ENCODE measurements around the gene PDAP1. TPM values are rescaled to one million over a fixed set of nuclear protein-coding genes. Genes with fewer than 3 reads are reported as not detected.

Gene PDAP1
- total and polyA plus RNA-seq, 10 of the 15 experiments (the other 5 are each of a cell fraction or from before 2014, with no cell fraction given): 6.6 to 200 (median 87.7) TPM

- no peaks in the 10 kb centered on the region for H3K27me3 ChIP-seq (replicated peaks in 1 of 2; ENCODE audit: control insufficient read depth in 2 of 2, insufficient read depth in 2 of 2, low read length in 1 of 2)
- no peak overlapping the region for H3K4me3 ChIP-seq
- H3K36me3 ChIP-seq (ENCODE audit: control insufficient read depth in 2 of 2, insufficient read depth in 2 of 2, low read length in 1 of 2): peaks cover 12 to 32% of the 10 kb centered on the region in 2 experiments; a peak in 3 of 4 replicates
- 89% methylated on average over 17 of the region's 17 CpGs for WGBS (ENCODE audit: insufficient coverage, insufficient replicate concordance, low lambda C conversion rate, missing lambda C conversion rate)
- in situ Hi-C loops (cut with MboI): no loop called here
- intact Hi-C loops (cut with micrococcal nuclease; ENCODE audit: unreplicated experiment): loop anchor here (1.0 kb wide), 1 partner anchor 22 kb away; no protein-coding TSS in a partner anchor
- ChIA-PET RAD21 (ENCODE audit: unreplicated experiment) (interaction anchor here (0.6 to 2.2 kb wide), 4 partner anchors 21 to 50 kb away, joined by 3 to 7 read pairs (median 4); partner anchors contain the start of genes BUD31 and PDAP1), CTCF (interaction anchor here (0.6 to 4.0 kb wide), 13 partner anchors 13 to 764 kb away, joined by 3 to 31 read pairs (median 3); partner anchors contain the start of genes BUD31 and PDAP1), POLR2A (interaction anchor here (0.6 kb wide), 1 partner anchor 557 kb away, joined by 4 read pairs; no protein-coding TSS in a partner anchor), SMC1A (ENCODE audit: uncharacterized antibody, unreplicated experiment) (interaction anchor here (0.7 to 1.8 kb wide), 3 partner anchors 21 to 43 kb away, joined by 3 to 4 read pairs (median 4); partner anchors contain the start of gene BUD31)
- no peaks in the 10 kb centered on the region for H3K79me2 ChIP-seq (ENCODE audit: control insufficient read depth, insufficient read depth, low read length)
- no TSS peak for BruUV-seq (replicated peaks)
- DNase-seq (ENCODE audit: low read depth, low spot score): no peak
- no peaks in the 10 kb centered on the region for H3K9me3 ChIP-seq (replicated peaks; ENCODE audit: control insufficient read depth, insufficient read depth, low read length)
- no peak for FAIRE-seq
- H3K9ac ChIP-seq (ENCODE audit: control insufficient read depth, insufficient read depth, low read length): no peak overlapping the region
- TF ChIP-seq CTCF (IDR thresholded peaks at IDR 0.05 in 2 of 3, conservative IDR thresholded peaks at IDR 0.05 in 1 of 3; ENCODE audit: control insufficient read depth in 2 of 3, extremely low read depth in 1 of 3, insufficient read depth in 1 of 3, low read depth in 3 of 3, low read length in 3 of 3): peak; percentile 52 to 71 (median 69)
- no peak for TF ChIP-seq TAF1 (IDR thresholded peaks at IDR 0.05; ENCODE audit: borderline replicate concordance, low read depth, low read length)
- peak; percentile 66 for TF ChIP-seq SMC3 (IDR thresholded peaks at IDR 0.05; ENCODE audit: borderline replicate concordance, low read length)
- TF ChIP-seq SRF (IDR thresholded peaks at IDR 0.05; ENCODE audit: low read depth in 2 of 2, low read length in 2 of 2): no peak
- no peak for TF ChIP-seq ATF2 (IDR thresholded peaks at IDR 0.05; ENCODE audit: low read length)
- no peak for TF ChIP-seq HDAC6 (IDR thresholded peaks at IDR 0.05; ENCODE audit: unreplicated experiment)
- peak; percentile 61 for TF ChIP-seq RAD21 (IDR thresholded peaks at IDR 0.05; ENCODE audit: insufficient read depth, low read depth, low read length)
- TF ChIP-seq SREBF1 (IDR thresholded peaks at IDR 0.05; ENCODE audit: low read length): no peak
- TF ChIP-seq NFIC (IDR thresholded peaks at IDR 0.05; ENCODE audit: low read depth, low read length): no peak
- no peak for TF ChIP-seq REST (IDR thresholded peaks at IDR 0.05; ENCODE audit: low read depth, low read length)
- no peak for TF ChIP-seq EGR1 (IDR thresholded peaks at IDR 0.05; ENCODE audit: borderline replicate concordance in 1 of 2, low read depth in 2 of 2, low read length in 2 of 2)
- H4K20me1 ChIP-seq (ENCODE audit: control insufficient read depth, insufficient read depth): no peaks in the 10 kb centered on the region
- peak; percentile 96 for ATAC-seq
- no peak overlapping the region for H3K27ac ChIP-seq (ENCODE audit: control insufficient read depth, insufficient read depth)
- no peak overlapping the region for H3K4me2 ChIP-seq (ENCODE audit: control insufficient read depth, insufficient read depth)
- H3K4me1 ChIP-seq (ENCODE audit: control insufficient read depth, insufficient read depth, low read length): no peaks in the 10 kb centered on the region
- H2AFZ ChIP-seq (ENCODE audit: control insufficient read depth, low read depth, low read length): no peak overlapping the region
Measured at GRCh38 chr7:99365318-99366141, 42.9 kb downstream of the PDAP1 start.
